HG03280 (cell line): ENCODE results near the gene COL19A1.
"Not testable (repeated sequence)": the region's sequence is repeated elsewhere in the genome, so short reads cannot be mapped to it uniquely, and the experiment has no call there.

Experiments used
- ATAC-seq: cut with Tn5 transposase; IDR thresholded peaks from one replicate; pipeline ENCODE4 v1.9.1; 2021; ENCODE audit warnings: mild to moderate bottlenecking, moderate library complexity; ENCODE audit not compliant: unreplicated experiment

The COL19A1 gene

DNA sequence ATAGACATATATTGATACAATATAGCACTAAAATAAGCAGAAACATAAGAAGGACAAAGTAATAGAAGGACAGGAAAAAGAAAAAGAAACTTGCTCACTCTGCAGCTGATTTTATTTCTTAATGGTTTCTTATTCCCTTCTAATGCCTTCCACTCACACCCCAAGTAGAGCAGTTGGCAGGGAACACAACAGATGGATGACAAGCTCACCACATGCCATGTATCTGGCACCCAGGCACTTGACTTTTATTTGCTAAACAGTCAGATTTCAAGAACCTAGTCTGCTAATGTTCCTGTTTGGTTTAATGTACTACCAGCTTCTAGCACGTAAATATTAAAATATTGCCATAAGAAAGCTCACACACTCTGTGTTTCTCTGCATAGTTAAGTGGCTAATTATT, 87.1 kb downstream of the COL19A1 start:
- no peak for ATAC-seq

DNA sequence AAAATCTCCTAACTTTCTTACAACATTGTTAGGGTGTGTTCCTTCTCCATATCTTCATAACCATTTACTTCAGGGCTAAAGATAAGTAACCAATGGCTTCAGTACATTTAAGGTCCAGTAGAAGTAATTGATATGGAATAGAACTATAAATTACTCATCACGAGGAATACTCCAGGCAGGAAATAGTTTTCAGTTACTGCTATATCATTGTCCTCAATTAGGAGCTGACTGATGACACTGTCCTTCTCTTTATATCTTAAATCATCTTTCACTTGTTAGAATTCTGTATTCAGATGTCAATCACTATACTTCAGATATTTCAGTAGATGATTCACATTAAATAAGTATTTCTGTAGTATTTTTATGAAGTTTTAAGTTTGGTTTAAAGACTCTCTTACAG, 88.4 kb downstream of the COL19A1 start:
- ATAC-seq: no peak

DNA sequence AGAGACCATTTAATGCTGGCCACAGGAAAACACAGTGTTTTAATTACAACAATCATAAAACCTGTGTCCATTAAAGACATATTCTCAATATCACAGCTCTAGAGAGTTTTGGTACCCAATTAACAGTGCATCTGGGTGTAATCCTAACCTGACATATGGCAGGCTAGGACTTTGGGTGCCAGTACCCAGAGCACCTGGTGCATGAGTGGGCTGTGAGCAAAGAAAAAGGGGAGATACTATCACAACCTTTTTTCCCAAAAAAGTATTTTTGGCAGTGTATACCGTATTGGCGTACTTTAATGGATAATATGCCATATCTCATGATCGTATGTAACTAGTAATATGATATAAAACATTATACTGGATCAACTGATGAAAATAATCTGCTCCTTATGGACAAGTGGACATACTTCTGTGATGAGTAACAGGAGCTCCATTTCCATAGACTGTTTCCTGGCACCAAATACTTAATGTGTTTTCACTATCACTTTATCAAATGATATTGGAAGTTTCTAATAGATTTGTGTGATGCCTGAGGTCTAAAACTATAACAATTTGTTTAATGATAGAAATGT, 91.7 kb downstream of the COL19A1 start:
- ATAC-seq: no peak

DNA sequence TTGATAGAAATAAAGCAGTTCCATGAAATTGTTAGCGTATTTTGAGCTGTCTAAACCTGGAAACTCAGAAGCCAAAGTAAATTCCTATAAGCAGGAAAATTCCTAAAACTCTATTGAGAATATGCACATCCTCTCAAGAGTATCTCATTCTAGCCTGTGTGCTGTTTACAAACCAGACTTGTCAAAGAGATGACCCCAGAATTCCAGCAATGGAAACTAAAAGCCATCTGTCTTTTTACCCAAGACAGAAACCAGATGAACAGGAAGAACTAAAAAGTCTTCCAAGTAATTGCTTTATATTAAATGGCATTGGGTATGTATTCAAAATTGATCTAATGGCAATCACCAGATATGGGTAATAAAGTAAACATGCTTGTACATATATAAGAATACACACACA, 92.6 kb downstream of the COL19A1 start:
- ATAC-seq: no peak

DNA sequence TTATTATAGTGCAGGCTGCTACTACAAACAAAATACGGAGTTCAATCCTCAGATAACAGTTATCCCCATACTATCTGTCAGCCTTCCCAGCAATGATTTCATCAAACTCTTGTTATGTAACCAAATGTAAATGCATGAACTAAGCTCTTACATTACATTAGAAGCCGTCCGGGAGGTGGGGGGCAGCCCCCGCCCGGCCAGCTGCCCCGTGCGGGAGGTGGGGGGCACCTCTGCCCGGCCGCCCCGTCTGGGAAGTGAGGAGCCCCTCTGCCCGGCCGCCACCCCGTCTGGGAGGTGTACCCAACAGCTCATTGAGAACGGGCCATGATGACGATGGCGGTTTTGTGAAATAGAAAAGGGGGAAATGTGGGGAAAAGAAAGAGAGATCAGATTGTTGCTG, 99.6 kb downstream of the COL19A1 start:
- not testable (repeated sequence) for ATAC-seq

DNA sequence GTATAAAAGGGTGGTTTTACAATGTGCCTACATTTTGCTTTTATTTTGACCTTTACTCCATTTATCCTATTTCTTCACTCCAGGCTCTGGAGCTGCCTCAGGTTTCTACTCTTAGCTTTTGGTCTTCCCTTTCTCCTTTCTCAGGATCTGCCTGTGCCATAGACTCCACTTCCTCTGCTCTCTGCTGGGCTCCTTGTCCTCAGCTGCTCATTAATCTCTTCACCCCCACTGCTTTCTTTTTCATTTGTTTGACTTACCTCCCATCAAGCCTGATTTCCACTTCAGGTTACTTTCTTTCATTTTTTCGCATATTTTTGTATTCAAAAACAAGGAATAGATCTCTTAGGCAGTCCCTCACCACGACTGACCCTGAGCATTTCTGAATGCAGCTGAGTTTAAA, 106.8 kb downstream of the COL19A1 start:
- ATAC-seq: no peak

DNA sequence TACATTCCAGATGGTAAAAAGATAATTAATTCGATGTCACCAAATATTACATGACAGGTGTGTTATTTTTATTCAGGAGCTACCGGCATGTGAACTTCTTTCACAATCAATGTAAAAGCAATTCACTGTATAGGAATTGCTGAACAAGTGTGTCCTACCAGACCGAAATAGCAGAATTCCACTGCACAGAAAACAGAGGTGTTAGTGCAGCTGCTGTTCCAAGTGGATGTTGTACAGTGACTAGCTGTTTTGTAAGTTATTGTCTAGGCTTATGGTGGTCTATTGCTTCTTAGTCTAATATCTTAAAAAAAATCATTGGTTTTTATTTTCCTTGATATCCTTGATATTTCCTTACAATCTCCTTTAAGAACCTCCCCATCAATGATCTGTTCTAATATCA, 107.4 kb downstream of the COL19A1 start:
- no peak for ATAC-seq

DNA sequence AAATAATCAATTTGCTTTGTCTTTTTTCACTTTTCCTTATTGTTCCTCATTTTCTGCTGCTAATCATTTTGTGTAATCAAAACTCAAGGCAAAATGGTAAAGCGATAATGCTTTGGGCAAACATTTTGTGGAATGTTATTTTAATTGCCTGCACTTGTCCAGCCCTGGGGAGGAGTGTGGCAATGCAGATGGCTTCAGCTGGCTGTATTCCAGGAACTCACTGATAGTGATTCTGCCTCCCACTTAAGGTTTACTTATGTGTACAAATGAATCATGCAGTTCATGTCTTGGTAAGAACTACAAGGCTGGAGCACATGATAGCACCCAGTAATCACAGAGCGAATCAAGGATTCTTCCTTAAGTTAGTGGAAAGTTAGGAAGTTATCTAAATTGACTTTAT, 107.8 kb downstream of the COL19A1 start:
- no peak for ATAC-seq

DNA sequence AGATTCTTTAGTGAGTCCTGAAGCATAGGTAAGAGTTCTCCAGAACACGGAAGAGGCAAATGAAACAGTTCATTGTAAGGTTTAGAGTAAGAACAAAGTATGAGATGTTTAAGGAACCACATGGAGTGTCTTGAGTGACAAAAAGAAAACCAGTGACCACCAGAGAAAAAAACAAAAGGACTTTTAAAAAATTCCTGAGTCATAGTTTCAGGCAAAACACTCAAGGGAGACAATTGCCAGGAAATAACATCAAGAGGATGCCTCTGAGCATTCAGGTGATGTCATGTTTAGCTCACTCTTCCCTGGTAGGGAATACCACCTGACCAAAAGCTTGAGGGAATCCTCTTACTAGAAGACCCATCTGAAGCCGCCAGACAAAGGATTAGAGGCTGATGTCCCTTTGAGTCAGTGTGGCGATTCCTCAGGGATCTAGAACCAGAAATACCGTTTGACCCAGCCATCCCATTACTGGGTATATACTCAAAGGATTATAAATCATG, 110.3 kb downstream of the COL19A1 start:
- ATAC-seq: no peak

DNA sequence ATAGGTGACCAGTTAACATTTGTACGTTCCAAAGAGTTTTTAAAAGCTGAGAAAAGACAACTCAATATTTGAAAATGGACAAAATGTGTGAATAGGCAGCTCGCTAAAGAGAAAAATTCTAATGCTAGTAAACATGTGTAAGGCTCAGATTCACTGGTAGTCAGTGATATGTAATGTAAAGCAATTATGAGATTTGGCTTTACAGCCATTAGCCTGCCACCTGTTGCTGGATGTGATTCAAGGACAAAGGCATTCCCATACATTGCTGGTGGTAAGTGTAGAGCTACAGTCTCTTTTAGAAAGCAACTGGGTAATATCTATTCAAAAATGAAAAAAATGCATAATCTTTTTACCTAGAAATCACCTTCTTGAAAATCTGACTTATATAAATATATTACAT, 114.3 kb downstream of the COL19A1 start:
- ATAC-seq: no peak

DNA sequence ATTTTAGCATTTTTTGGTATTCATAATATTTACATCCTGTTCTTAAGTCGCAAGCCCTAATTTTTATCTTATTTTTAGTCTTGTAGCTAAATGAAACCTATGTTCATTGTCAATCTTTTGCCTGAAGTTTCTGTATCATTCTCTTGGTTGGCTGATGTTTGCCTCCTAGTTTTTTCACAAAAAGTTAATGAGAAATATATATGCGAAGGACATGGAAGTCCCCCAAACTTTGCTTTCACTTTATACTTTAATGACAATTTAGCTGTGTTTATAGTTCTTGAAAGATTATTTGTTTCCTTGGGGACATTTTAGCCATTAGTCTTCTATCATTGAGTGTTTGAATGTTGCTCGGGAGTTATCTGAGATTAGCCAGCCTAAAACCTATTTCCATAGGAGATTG, 118.2 kb downstream of the COL19A1 start:
- no peak for ATAC-seq

DNA sequence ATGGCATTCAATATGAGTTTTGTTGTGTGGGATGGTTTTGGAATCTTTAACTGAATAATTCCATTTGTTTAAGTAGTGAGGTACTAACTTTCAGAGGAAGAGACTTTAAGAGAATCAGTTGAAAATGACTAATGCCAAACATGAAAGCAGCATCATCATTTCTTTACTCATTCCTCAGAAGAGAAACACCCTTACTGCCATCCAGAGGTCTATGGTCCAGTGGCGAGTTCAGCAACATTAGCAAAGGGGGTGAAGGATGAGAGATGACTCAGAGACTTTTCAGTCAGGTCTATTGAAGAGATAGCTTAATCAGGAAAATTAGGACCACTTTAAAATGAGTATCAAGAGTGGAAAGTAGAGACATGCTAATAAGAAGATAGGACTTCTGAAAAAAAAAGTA, 118.8 kb downstream of the COL19A1 start:
- ATAC-seq: no peak

DNA sequence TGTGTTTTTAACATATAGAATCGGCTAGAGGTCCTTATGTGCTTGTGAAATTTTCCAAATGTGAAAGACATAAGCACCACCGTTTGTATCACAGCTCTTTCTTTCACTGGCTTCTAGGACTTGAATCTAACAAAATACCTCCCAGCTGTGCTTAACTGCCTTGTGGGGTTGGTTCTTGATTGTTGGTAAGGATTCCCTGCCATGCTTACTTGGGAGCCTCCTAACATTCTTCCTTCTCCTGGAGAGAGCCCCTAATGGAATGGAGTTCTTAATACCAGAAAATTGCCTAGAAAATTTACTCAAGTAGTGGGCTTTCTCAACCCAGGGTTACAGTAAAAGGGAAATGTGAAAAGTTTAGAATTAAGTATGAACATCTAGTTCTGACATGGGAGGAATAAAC, 121.2 kb downstream of the COL19A1 start:
- no peak for ATAC-seq

DNA sequence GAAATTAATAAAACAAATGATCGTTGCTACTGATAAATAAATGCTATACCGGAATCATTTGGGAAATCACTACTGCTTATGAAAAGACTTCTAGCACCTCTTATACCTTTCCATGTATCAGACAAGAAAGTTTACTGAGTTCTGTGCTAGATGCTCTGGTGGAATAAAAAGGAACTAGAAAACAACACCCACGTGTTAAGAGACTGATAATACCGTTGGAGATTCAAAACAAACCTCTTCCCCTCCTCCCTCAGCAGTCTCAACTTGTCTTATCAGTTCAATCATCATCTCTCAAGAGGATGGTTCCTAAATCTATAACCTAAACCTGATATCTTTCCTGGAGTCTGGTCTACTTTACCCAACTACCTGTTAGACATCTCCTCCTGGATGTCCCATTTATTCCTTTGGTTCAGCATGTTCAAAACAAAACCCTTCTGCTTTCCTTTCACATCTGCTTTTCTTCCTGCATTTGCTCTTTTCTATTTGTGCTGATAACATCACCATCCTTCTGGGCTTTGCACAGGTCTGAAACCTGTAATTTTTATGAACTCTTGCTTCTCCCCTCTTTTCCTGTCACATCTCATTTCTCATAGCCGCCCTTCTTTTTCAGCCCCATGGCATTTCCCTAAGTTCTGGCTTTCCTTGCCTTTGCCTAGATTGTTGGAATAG, 122.2 kb downstream of the COL19A1 start:
- ATAC-seq: no peak

DNA sequence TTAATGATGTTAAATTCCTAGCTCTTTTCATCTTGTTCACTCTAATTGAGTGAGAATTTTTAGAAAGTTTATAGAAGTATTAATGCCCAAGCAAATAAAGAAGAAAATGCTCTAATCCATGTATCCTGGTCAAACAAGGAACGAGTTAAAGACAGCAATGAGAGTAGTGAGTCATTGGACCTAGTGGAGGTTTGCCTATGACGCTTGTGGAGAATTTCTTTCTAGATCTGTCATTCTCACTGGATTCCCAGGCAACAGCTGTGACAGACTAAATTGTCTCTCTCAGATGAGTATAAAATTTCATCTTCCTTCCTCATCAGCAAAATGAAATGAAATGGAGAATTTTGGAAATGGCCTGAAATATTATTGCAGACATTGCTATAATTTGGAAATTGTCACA, 127.9 kb downstream of the COL19A1 start:
- ATAC-seq: no peak

DNA sequence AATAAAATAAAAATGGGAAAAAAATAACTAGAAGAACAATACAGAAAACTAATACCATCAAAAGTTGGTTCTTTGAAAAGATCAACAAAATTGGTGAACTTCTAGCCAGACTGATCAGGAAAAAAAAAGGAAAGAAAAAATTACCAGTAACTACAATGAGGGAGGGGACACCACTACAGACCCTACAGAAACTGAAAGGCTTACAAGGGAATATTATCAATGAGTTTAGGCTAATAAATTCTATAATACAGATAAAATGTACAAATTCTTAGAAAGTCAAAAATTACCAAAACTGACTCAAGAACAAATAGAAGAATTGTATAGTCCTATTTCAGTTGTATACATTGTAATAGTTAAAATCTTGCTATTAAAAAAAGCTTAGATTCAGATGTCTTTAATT, 141.8 kb downstream of the COL19A1 start:
- ATAC-seq: no peak

DNA sequence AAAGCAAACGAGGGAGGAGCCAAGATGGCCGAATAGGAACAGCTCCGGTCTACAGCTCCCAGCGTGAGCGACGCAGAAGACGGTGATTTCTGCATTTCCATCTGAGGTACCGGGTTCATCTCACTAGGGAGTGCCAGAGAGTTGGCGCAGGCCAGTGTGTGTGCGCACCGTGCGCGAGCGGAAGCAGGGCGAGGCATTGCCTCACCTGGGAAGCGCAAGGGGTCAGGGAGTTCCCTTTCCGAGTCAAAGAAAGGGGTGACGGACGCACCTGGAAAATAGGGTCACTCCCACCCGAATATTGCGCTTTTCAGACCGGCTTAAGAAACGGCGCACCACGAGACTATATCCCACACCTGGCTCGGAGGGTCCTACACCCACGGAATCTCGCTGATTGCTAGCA, 144.0 kb downstream of the COL19A1 start:
- ATAC-seq: not testable (repeated sequence)

DNA sequence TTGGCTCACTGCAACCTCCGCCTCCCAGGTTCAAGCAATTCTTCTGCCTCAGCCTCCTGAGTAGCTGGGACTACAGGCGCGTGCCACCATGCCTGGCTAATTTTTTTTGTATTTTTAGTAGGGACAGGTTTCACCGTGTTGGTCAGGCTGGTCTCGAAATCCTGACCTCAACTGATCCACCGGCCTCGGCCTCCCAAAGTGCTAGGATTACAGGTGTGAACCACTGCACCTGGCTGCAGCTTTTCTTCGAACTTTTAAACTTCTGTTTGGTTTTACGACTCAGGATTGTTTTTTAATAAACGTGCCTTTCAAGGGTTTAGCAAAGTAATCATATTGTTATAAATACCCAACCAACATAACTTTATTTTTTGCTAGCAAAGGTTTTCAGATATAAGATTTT, 156.8 kb downstream of the COL19A1 start:
- ATAC-seq: not testable (repeated sequence)

DNA sequence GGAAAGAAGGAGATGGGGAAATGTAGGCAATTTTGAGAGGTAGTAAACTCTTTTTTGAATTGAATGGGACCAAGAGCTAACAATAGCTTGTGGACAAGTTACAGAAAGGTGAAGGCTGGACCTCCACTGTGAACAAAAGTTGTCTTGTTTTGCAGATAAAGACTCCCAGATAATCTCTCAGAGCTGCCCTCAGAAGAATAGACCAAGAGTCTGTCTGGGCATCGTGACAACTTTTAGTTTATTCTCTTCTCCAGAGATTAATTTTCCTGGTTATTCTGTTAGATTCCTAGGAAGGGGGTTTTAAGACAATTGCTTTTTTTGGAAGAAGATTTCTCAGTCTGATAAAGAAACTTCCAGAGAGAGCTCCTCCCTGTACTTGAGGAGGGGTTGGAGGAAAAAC, 161.9 kb downstream of the COL19A1 start:
- no peak for ATAC-seq

DNA sequence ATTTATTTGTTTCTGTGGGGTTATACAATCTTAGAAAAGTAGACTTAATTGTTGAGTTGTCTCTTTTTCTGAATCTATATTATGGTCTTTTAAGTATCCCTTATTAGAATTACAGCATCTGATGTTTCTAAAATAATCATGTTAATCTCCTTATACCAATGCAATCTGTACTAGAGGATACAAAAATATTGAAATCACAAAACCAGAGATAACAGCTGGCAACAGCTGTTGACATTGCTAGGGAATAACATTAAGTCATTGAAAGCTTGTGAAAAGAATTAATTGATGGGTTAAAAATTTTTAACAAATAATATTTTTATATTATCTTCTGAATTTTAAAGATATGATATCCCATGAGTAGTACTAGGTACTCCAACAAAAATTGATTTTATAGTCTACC, 162.6 kb downstream of the COL19A1 start:
- no peak for ATAC-seq

DNA sequence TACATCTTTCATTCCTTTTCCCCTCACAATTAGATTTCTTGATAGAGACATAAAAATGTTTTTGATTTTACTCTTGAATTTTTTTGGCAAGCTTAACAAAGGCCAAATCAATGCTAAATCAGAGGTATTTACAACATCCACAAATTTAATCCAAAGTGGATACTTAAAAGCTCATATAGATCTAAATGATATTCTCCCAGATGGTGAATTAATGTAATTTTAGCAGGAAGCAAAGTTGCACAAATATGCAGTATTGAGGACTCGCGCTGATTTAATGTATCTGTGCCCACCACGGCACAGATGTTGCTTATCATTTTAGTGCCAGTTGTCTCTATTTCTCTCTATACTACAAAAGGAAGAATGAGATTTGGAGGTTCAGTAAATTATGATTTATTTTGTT, 167.4 kb downstream of the COL19A1 start:
- no peak for ATAC-seq

DNA sequence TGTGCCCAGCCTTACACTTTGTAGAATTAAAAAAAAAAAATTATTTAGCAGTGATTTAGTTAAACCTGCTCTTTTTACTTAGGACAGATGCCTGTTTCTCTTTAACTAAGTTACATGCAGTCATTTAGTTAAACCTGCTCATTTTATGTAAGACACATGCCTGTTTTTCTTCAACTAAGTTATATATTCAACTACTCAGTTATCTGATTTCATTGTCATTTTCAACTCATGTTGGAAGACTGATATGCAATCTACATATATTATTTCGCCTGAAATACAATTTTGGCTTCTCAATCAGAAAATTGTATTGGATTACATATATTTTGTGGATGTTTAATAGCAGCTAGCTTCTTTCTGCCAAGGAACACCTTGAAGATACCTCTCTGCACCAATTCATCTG, 171.1 kb downstream of the COL19A1 start:
- no peak for ATAC-seq

DNA sequence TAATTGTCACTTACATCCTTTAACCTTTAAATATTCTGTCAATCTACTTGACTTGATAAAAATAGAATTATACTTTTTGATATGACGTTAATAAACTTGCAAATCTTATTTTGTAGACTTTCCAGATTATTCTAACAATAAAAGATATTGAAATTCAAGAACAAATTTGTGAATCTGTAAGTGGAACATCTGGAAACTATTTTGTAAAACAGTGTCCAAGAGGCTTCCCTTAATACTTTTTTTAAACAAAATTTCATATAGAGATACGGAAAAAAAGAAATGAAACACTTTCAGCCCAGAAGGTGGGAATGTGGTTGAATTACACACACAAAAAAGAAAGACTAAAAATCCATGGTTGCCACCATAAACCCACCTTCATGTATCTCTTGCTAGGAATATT, 174.4 kb downstream of the COL19A1 start:
- no peak for ATAC-seq
